ENCODE data around the gene VPS18. TPM values are rescaled to one million over a fixed set of nuclear protein-coding genes. Genes with fewer than 3 reads are reported as not detected.

The VPS18 gene
- total RNA-seq, 2 donors from 2014 or later = 26.6 to 29.0 TPM

- Mint-ChIP-seq H3K9me3 (no peaks in the 10 kb centered on the region), H3K4me3 (no peak overlapping the region), H3K27ac (no peak overlapping the region), H3K27me3 (ENCODE audit: insufficient read depth) (peaks cover 32% of the 10 kb centered on the region), H3K36me3 (ENCODE audit: low read depth) (no peaks in the 10 kb centered on the region), H3K4me1 (peaks cover 9% of the 10 kb centered on the region)
- WGBS, 2 experiments (ENCODE audit: insufficient coverage in 1 of 2, insufficient read length in 1 of 2) = 81 to 87% methylated on average over 5 to 8 of the region's 8 CpGs
- TF ChIP-seq CTCF (conservative IDR thresholded peaks at IDR 0.05) = peak; percentile 71
- peak; percentile 76 for DNase-seq
- no peaks in the 10 kb centered on the region for H3K36me3 ChIP-seq (ENCODE audit: control insufficient read depth, insufficient read depth, low read length)
- H3K9ac ChIP-seq (ENCODE audit: extremely low read depth, low read length, poor library complexity, severe bottlenecking) = no peak overlapping the region
- H3K27me3 ChIP-seq (ENCODE audit: control insufficient read depth, insufficient read depth, low read length, poor library complexity, severe bottlenecking) = peaks cover 13% of the 10 kb centered on the region
- H3K27ac ChIP-seq (ENCODE audit: low read depth, low read length) = no peak overlapping the region
- H3K9me3 ChIP-seq (ENCODE audit: control insufficient read depth, low read length) = no peaks in the 10 kb centered on the region
- H3K4me1 ChIP-seq (ENCODE audit: control insufficient read depth, insufficient read depth, low read length) = peaks cover 5% of the 10 kb centered on the region
- no peak overlapping the region for H3K4me3 ChIP-seq (ENCODE audit: low read length)
These were observed 20.2 kb downstream of the VPS18 start for GRCh38 chr15:40914486-40914885.

- H3K4me3 ChIP-seq (ENCODE audit: low read length) = no peak overlapping the region
- no peak overlapping the region for H3K4me3 Mint-ChIP-seq
- 90 to 100% methylated on average over 5 to 12 of the region's 12 CpGs for WGBS, 2 experiments (ENCODE audit: insufficient coverage in 1 of 2, insufficient read length in 1 of 2)
- no peak for TF ChIP-seq CTCF (conservative IDR thresholded peaks at IDR 0.05)
- no peak overlapping the region for H3K9ac ChIP-seq (ENCODE audit: extremely low read depth, low read length, poor library complexity, severe bottlenecking)
- no peaks in the 10 kb centered on the region for H3K36me3 ChIP-seq (ENCODE audit: control insufficient read depth, insufficient read depth, low read length)
- peaks cover 20% of the 10 kb centered on the region for H3K27me3 ChIP-seq (ENCODE audit: control insufficient read depth, insufficient read depth, low read length, poor library complexity, severe bottlenecking)
- no peaks in the 10 kb centered on the region for H3K9me3 Mint-ChIP-seq
- H3K9me3 ChIP-seq (ENCODE audit: control insufficient read depth, low read length) = no peaks in the 10 kb centered on the region
- H3K4me1 Mint-ChIP-seq = peaks cover 9% of the 10 kb centered on the region
- no peak overlapping the region for H3K27ac Mint-ChIP-seq
- no peak overlapping the region for H3K27ac ChIP-seq (ENCODE audit: low read depth, low read length)
- peaks cover 5% of the 10 kb centered on the region for H3K4me1 ChIP-seq (ENCODE audit: control insufficient read depth, insufficient read depth, low read length)
- no peak for DNase-seq
- H3K36me3 Mint-ChIP-seq (ENCODE audit: low read depth) = no peaks in the 10 kb centered on the region
- H3K27me3 Mint-ChIP-seq (ENCODE audit: insufficient read depth) = peaks cover 39% of the 10 kb centered on the region
These were observed 20.9 kb downstream of the VPS18 start for GRCh38 chr15:40915116-40915661.

- DNase-seq = no peak
- H3K9me3 Mint-ChIP-seq = no peaks in the 10 kb centered on the region
- Histone ChIP-seq H3K4me3 (ENCODE audit: low read length) (no peak overlapping the region), H3K4me1 (ENCODE audit: control insufficient read depth, insufficient read depth, low read length) (peaks cover 5% of the 10 kb centered on the region), H3K36me3 (ENCODE audit: control insufficient read depth, insufficient read depth, low read length) (no peaks in the 10 kb centered on the region), H3K9me3 (ENCODE audit: control insufficient read depth, low read length) (no peaks in the 10 kb centered on the region), H3K9ac (ENCODE audit: extremely low read depth, low read length, poor library complexity, severe bottlenecking) (no peak overlapping the region), H3K27me3 (ENCODE audit: control insufficient read depth, insufficient read depth, low read length, poor library complexity, severe bottlenecking) (peaks cover 23% of the 10 kb centered on the region), H3K27ac (ENCODE audit: low read depth, low read length) (no peak overlapping the region)
- peaks cover 44% of the 10 kb centered on the region for H3K27me3 Mint-ChIP-seq (ENCODE audit: insufficient read depth)
- H3K4me1 Mint-ChIP-seq = peaks cover 9% of the 10 kb centered on the region
- H3K27ac Mint-ChIP-seq = no peak overlapping the region
- H3K36me3 Mint-ChIP-seq (ENCODE audit: low read depth) = no peaks in the 10 kb centered on the region
- WGBS, 2 experiments (ENCODE audit: insufficient coverage in 1 of 2, insufficient read length in 1 of 2) = 87 to 92% methylated on average over 3 to 6 of the region's 6 CpGs
- no peak overlapping the region for H3K4me3 Mint-ChIP-seq
- TF ChIP-seq CTCF (conservative IDR thresholded peaks at IDR 0.05) = no peak
These were observed 21.4 kb downstream of the VPS18 start for GRCh38 chr15:40915679-40916078.

Measured in endodermal cell (in vitro differentiated cells).